ENCODE measurements around the gene MAT1A.

- TF ChIP-seq CTCF (IDR thresholded peaks at IDR 0.05) (no peak), POLR2A (IDR thresholded peaks at IDR 0.05) (no peak)
Observed at GRCh38 chr10:80277016-80277415, 12.4 kb downstream of the MAT1A start.
